Activated naive CD8-positive, alpha-beta T cell treated with anti-CD3 and anti-CD28 coated beads, Interleukin-2, amount 50 U/mL, for 24 hours (primary cell): Measurements from ENCODE around the gene SLIT3.
"Not testable (repeated sequence)": the region's sequence is repeated elsewhere in the genome, so short reads cannot be mapped to it uniquely, and the experiment has no call there.

ENCODE experiments used
- ATAC-seq: fragments of 150-1000 bp; cut with Tn5 transposase; one replicate; pipeline ENCODE4 v1.10.0; 2021
- DNase-seq: peaks from one replicate; pipeline ENCODE4 v3.0.0; 2021
- H3K27ac Mint-ChIP-seq: one replicate; pipeline ENCODE4 v1.8.0; 2021; ENCODE audit warnings: mild to moderate bottlenecking, mixed read lengths
- H3K27me3 Mint-ChIP-seq: one replicate; pipeline ENCODE4 v1.8.0; 2021; ENCODE audit warnings: mixed read lengths
- H3K36me3 Mint-ChIP-seq: one replicate; pipeline ENCODE4 v1.8.0; 2021; ENCODE audit warnings: low read depth, mixed read lengths
- H3K4me1 Mint-ChIP-seq: one replicate; pipeline ENCODE4 v1.8.0; 2021; ENCODE audit warnings: mixed read lengths
- H3K4me3 Mint-ChIP-seq: one replicate; pipeline ENCODE4 v1.8.0; 2021; ENCODE audit warnings: mild to moderate bottlenecking, moderate library complexity, mixed read lengths
- H3K9me3 Mint-ChIP-seq: one replicate; pipeline ENCODE4 v1.8.0; 2021; ENCODE audit warnings: mixed read lengths

Gene SLIT3

DNA sequence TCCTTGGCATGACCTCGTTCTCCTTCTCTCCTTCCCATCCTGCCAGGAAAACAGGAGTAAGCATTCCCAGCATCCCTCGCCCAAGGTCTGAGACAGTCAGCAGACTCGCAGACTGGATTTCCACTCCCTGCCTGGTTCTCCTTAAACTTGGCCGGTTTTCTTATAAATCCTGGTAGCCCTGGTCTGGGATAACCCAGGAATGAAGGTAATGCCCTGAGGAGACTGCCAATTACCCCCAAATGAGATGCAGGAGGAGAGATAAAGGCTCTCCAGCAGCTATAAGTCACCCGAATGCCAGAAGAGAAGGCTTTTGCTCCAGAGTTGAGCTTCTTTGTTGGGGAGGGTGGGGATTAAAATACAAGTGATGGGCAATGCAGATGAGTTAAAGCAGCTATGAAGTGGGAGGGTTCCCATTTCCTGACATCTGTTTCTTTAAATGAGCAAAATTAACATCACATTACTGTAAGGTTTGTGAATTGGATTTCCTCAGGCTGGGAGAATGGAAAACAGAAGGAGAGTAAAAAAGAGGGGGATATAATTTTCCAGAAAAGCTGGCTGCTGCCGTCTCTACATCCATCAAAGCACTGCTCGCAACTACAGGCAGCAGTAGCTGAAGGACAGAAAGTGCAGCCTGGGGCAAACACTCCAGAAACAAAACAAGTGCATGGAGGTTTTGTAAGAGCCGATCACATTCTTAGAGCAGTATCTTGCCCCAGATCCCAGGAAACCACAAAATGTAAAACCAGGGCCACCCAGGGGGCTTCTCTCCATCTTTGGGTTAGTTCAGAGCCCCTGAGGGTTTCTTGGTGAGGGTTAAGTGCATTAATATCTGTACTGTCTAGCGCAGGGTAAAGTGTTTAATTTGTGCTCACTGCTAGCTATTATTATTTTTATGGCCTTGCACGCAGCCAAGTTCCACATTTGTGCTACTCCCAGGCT lies 544.2 kb downstream of the SLIT3 start:
- Mint-ChIP-seq H3K27me3 (peaks cover 10% of the 10 kb centered on the region), H3K4me3 (no peak overlapping the region), H3K36me3 (no peaks in the 10 kb centered on the region), H3K27ac (no peak overlapping the region), H3K4me1 (no peaks in the 10 kb centered on the region), H3K9me3 (no peaks in the 10 kb centered on the region)
- DNase-seq (no peak), ATAC-seq (no peak)

DNA sequence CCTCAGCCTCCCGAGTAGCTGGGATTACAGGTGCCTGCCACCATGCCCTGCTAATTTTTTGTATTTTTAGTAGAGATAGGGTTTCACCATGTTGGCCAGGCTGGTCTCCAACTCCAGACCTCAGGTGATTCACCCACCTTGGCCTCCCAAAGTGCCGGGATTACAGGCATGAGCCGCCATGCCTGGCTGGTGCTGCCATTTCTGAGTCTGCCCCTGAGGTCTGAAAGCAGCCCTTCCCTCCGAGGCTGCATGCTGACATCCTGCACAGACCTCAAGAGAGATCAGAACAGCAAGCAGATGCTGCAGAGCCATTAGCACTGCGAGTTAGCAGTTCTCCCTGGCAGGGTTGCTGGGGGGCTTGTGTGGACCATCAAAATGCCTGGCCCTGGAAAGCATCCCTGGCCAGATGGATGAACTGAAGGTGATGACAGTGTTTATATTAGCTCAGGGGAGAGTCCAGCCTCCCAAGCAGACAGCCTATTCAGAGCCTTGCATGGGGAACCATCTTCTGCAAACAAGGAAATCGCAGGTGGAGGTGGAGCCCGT lies 545.3 kb downstream of the SLIT3 start:
- Mint-ChIP-seq H3K27me3 (peaks cover 10% of the 10 kb centered on the region), H3K27ac (no peak overlapping the region), H3K9me3 (no peaks in the 10 kb centered on the region), H3K4me3 (no peak overlapping the region), H3K36me3 (no peaks in the 10 kb centered on the region), H3K4me1 (no peaks in the 10 kb centered on the region)
- ATAC-seq (no peak), DNase-seq (no peak)

DNA sequence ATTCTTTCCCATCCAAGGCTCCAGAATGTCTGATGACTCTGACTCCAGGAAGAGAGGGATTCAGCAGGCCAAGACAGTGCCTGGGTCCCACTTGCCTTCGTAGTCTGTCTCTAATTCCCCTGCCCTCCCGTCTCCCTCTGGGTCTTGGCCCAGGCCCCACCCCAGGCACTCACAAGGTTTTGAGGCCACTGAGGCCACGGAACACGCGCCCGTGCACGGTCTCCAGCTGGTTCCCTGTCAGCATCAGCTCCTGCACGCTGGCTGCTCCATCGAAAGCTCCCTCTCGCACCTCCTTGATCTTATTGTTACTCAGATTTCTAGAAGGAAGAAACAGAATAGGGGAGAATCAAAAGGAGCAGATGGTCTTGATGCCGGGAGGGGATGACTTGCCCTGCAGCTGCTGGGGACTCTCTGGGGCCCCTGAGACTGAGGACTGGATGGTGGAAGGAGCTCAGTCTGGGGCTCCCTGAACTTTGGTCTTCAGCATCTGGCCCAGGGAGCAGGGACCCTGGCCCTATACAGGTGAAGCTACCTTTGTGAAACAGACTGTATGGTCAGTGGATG lies 547.2 kb downstream of the SLIT3 start:
- Mint-ChIP-seq H3K27me3 (peaks cover 14% of the 10 kb centered on the region), H3K36me3 (no peaks in the 10 kb centered on the region), H3K4me3 (no peak overlapping the region), H3K4me1 (no peaks in the 10 kb centered on the region), H3K9me3 (no peaks in the 10 kb centered on the region), H3K27ac (no peak overlapping the region)
- no peak for DNase-seq
- ATAC-seq: no peak

DNA sequence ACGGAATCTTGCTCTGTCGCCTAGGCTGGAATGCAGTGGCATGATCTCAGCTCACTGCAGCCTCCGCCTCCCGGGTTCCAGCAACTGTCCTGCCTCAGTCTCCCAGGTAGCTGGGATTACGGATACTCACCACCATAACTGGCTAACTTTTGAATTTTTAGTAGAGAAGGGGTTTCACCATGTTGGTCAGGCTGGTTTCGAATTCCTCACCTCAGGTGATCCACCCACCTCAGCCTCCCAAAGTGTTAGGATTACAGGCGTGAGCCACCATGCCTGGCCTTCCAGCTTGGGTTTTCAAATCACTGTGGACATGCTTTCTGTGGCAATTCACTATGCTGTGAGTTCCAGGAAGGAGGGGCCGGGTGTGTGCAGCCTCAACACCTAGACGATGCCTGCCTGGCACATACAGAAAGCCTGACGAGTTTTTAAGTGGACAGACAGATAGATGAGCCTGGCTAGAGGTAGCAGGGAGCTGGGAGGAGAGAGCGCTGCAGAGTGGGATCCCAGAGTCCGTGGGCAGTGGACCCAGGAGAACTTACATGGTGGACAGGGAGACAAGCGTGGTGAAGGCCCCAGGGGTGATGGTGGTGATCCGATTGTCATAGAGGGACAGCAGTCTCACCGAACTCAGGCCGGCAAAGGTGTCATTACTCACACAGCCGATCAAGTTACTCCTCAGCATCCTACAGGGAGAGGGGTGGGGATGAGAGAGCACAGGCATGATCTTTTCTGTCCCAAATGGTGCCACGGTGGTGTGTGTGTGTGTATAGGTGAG lies 548.3 kb downstream of the SLIT3 start:
- Mint-ChIP-seq H3K4me1 (no peaks in the 10 kb centered on the region), H3K27me3 (peaks cover 12% of the 10 kb centered on the region), H3K36me3 (no peaks in the 10 kb centered on the region), H3K4me3 (no peak overlapping the region), H3K9me3 (no peaks in the 10 kb centered on the region), H3K27ac (no peak overlapping the region)
- DNase-seq: no peak
- no peak for ATAC-seq

DNA sequence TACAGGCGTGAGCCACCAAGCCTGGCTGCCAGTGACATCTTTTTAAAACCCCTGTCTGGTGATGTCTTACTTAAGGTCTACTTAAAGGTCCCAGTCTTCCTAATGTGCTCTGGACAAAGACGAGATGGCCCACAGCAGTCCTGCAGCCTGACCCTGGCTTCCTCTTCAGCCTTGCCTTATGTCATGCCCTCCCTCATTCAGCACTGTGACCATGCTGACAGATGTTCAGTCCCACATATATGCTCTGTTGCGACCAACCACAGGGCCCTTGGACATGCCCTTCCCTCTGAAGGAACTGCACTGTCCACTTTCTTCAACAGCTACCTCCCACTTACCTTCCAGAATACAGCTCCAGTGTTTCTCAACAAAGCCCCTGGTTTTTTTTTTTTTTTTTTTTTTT lies 548.9 kb downstream of the SLIT3 start:
- Mint-ChIP-seq H3K9me3 (no peaks in the 10 kb centered on the region), H3K4me1 (no peaks in the 10 kb centered on the region), H3K36me3 (no peaks in the 10 kb centered on the region), H3K27ac (no peak overlapping the region), H3K27me3 (peaks cover 11% of the 10 kb centered on the region), H3K4me3 (no peak overlapping the region)
- DNase-seq: no peak
- ATAC-seq: no peak

DNA sequence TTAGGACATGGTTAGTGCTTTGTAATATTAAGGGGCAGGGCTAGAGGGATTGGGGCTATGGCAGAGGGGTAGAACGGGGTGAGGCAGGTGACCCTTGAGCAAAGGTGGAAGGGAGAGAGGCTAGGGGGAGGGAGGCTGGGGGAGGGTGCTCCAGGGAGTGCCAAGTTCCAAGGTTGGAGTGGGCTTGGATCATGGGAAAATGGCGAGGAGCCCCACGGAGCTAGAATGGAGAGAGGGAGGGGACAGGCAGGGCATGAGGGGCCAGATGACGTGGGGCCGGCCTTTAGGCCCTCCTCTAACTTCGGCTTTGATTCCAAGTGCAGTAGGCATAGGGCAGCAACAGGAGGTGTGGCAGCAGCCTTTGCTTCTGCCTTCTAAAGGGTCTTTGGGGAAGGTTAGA lies 550.0 kb downstream of the SLIT3 start:
- Mint-ChIP-seq H3K9me3 (no peaks in the 10 kb centered on the region), H3K27me3 (peaks cover 9% of the 10 kb centered on the region), H3K4me3 (no peak overlapping the region), H3K4me1 (no peaks in the 10 kb centered on the region), H3K36me3 (no peaks in the 10 kb centered on the region), H3K27ac (no peak overlapping the region)
- no peak for ATAC-seq
- no peak for DNase-seq

DNA sequence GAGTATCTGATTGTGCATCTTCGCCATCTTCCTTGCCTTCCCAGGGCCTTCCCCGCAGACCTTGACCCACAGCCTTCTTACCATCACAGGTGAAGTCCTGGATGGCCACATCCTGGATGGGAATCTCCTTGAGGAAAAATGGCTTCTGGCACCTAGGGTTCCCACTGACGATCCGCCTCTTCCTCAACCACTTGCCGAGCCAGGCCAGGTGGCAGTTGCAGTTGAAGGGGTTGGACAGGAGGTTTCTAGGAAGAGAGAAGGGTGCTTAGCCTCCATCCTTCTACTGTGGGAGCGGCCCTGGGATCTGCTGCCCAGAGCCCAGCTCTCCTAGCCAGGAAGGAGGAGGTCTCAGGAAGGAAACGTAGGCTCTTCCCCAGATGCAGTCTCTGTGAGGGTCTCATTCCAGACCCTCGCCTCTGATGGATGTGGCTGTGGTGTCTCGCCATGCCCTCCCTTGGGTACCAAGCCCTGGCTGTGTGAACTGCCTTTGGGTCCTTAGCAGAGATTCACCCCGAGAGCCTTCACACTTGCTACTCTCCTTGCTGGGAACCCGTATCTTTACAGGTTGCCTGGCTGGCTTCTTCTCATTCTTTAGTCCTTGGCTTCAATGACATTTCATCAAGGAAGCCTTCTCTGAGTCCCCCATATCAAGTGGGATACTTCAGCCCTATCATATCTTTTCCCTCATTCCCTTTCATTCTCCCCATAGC lies 551.4 kb downstream of the SLIT3 start:
- Mint-ChIP-seq H3K4me1 (no peaks in the 10 kb centered on the region), H3K27me3 (peaks cover 9% of the 10 kb centered on the region), H3K4me3 (no peak overlapping the region), H3K9me3 (peaks cover 4% of the 10 kb centered on the region), H3K36me3 (no peaks in the 10 kb centered on the region), H3K27ac (no peak overlapping the region)
- DNase-seq (no peak), ATAC-seq (no peak)

DNA sequence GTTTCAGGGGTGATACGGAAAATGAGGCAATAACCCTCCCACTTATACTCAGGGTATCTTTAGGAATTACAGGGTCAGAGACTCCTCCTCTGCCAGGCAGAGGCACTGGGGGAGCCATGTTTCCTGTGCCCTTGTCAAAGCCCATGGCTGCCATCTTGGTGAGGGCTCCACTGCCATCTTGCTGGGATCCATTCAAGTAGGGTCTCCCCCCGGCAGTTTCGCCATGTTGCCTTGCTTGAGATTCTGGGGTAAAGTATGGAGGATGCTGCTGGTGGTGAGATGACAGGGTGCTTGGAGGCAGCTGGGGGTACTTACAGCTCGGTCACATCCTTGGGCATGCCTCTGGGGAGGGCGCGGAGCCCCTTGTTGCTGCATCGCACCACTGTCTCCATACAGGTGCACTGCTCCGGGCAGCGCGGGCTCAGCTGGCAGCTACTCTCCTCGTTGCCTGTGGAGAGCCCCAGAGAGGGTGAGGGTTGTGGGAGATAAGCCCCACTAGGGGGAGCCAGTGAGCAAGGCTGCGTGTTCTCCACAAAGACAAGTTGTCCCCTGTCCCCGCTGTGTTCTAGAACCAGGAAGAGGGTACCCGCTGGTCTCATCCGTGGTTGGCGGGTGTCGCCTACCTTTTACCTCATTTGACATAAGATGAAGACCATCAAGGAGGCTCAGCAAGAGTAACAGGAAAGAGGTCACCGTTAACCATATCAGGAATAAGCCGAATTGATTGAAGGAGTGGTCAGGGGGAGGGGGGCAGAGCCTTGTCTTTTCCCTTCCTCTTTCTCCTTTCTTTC lies 552.8 kb downstream of the SLIT3 start:
- Mint-ChIP-seq H3K4me3 (no peak overlapping the region), H3K9me3 (peaks cover 4% of the 10 kb centered on the region), H3K27ac (peak overlapping the region; percentile 35), H3K4me1 (no peaks in the 10 kb centered on the region), H3K27me3 (peaks cover 3% of the 10 kb centered on the region), H3K36me3 (no peaks in the 10 kb centered on the region)
- peak; percentile 59 for DNase-seq
- peak; percentile 78 for ATAC-seq

DNA sequence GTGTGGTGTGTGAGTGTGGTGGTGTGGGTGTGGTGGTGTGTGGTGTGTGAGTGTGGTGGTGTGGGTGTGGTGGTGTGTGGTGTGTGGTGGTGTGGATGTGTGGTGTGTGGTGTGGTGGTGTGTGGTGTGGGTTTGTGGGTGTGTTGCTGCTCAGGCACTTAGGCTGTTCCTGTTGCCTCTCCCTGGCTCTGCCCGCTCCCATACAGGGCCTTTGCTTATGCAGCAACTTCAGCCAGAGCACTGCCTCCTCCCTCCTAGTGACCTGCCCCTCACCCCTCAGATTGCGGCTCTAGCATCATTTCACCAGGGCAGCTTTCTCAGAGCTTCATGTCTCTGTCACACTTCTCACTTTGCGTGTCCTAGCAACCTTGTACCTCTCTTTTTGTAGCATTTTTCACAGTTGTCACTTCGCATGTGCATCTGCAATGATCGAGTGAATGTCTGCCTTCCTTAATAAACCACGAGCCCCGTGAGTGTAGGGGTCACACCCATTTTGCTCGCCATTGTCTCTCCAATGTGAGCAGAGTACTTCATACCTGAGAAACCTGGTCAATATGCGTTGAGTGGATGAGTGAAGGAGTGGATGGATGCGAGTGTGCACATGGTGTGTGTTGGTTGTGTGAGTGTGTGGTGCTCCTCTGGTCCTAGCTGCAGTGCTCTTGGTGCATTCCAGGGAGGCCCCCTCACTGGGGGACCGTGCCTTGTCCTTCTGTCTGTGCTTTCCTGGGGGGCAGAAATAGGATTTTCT lies 553.9 kb downstream of the SLIT3 start:
- Mint-ChIP-seq H3K4me1 (no peaks in the 10 kb centered on the region), H3K27me3 (peaks cover 3% of the 10 kb centered on the region), H3K27ac (no peak overlapping the region), H3K4me3 (no peak overlapping the region), H3K9me3 (peaks cover 4% of the 10 kb centered on the region), H3K36me3 (no peaks in the 10 kb centered on the region)
- DNase-seq (no peak), ATAC-seq (no peak)

DNA sequence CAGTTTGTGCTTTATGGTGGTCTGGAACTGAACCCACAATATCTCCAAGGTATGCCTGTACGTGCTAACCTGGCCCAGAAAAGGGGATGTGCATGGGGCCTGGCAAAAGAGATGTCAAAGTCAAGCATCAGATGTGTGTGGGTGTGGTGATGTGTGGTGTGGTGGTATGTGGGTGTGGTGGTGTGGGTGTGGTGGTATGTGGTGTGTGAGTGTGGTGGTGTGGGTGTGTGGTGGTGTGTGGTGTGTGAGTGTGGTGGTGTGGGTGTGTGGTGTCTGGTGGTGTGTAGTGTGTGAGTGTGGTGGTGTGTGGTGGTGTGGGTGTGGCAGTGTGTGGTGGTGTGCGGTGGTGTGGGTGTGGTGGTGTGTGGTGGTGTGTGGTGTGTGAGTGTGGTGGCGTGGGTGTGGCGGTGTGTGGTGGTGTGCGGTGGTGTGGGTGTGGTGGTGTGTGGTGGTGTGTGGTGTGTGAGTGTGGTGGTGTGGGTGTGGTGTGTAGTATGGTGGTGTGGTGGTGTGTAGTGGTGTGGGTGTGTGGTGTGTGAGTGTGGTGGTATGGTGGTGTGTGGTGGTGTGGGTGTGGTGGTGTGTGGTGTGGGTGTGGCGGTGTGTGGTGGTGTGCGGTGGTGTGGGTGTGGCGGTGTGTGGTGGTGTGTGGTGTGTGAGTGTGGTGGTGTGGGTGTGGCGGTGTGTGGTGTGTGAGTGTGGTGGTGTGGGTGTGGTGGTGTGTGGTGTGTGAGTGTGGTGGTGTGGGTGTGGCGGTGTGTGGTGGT lies 554.6 kb downstream of the SLIT3 start:
- H3K27me3 Mint-ChIP-seq, H3K4me1 Mint-ChIP-seq, H3K9me3 Mint-ChIP-seq, ATAC-seq, H3K27ac Mint-ChIP-seq, H3K4me3 Mint-ChIP-seq, DNase-seq, H3K36me3 Mint-ChIP-seq: not testable (repeated sequence)

DNA sequence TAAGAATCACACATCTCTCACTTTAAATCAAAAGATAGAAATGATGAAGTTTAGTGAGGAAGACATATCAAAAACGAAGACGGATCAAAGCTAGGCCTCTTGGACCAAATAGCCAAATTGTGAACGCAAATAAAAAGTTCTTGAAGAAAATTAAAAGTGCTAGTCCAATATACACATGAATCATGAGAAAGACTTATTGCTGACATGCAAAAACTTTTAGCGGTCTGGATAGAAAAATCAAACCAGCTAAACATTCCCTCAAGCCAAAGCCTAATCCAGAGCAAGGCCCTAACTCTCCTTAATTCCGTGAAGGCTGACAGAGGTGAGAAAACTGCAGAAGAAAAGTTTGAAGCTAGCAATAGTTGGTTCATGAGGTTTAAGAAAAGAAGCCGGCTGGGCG lies 557.3 kb downstream of the SLIT3 start:
- Mint-ChIP-seq H3K27ac (no peak overlapping the region), H3K36me3 (no peaks in the 10 kb centered on the region), H3K9me3 (peaks cover 4% of the 10 kb centered on the region), H3K27me3 (peaks cover 3% of the 10 kb centered on the region), H3K4me1 (no peaks in the 10 kb centered on the region), H3K4me3 (no peak overlapping the region)
- no peak for ATAC-seq
- DNase-seq: no peak

DNA sequence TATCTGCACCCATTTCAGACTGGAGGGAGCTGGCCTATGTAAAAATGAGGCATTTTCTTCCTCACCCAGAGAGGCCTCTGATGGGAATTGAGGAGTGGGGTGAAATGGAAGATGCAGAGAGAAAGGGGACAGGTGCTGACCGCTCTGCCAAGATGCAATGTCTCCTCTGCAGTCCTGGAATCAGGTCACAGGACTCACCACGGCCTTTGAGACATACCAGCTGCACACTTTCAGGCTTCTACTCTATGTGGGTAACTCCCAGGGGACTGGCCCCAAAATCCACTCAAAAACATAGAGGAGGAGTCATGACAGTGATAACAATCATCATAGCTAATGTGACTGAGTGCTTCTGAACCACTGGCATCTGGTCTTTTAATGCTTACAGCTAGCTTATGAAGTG lies 558.6 kb downstream of the SLIT3 start:
- DNase-seq, H3K4me3 Mint-ChIP-seq, ATAC-seq, H3K36me3 Mint-ChIP-seq, H3K9me3 Mint-ChIP-seq, H3K27me3 Mint-ChIP-seq, H3K4me1 Mint-ChIP-seq, H3K27ac Mint-ChIP-seq: not testable (repeated sequence)
